ENCODE measurements around the gene BRD3OS.
"Not testable (repeated sequence)": the region's sequence is repeated elsewhere in the genome, so short reads cannot be mapped to it uniquely, and the experiment has no call there.

BRD3OS gene

DNA sequence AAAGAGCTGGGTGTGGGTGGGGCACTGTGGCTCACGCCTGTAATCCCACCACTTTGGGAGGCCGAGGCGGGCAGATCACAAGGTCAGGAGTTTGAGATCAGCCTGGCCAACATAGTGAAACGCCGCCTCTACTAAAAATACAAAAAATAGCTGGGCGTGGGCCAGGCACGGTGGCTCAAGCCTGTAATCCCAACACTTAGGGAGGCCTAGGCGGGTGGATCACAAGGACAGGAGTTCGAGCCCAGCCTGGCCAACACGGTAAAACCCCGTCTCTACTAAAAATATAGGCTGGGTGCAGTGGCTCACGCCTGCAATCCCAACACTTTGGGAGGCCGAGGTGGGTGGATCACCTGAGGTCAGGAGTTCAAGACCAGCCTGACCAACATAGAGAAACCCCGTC, 36.5 kb upstream of the BRD3OS start:
- not testable (repeated sequence) for DNase-seq (ENCODE audit: low read depth)

DNA sequence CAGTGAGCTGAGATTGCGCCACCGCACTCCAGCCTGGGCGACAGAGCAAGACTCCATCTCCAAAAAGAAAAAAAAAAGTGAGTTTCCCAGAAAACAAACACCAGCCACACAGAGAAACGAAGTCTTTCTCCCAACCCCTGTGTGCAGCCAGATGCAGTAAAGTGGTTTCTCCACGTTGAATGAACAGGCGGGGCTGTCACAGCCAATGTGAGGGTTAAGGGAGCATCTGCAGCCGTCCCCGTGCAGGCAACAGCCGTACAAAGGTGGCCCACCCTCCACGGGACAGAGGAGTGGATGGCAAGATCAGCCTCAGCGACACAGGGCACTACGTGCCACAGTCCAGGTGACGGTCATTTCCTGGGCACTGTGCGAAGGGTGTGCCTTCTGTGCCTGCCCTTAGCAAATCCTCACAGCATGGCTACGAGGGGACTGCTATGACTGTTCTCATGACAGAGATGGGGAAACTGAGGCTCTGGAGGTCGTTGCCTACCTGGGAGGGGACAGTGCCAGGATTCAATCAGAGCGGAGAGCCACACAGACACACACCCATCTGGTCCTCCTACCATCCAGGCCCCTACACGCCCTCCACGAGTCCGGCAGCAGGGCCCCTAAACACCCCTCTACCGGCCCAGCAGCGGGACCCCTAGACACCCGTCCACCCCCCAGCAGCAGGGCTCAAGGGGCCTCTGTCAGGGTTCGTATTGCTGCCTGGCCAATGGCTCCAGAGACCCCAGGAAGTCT, 35.5 kb upstream of the BRD3OS start:
- DNase-seq (ENCODE audit: low read depth), result no peak

DNA sequence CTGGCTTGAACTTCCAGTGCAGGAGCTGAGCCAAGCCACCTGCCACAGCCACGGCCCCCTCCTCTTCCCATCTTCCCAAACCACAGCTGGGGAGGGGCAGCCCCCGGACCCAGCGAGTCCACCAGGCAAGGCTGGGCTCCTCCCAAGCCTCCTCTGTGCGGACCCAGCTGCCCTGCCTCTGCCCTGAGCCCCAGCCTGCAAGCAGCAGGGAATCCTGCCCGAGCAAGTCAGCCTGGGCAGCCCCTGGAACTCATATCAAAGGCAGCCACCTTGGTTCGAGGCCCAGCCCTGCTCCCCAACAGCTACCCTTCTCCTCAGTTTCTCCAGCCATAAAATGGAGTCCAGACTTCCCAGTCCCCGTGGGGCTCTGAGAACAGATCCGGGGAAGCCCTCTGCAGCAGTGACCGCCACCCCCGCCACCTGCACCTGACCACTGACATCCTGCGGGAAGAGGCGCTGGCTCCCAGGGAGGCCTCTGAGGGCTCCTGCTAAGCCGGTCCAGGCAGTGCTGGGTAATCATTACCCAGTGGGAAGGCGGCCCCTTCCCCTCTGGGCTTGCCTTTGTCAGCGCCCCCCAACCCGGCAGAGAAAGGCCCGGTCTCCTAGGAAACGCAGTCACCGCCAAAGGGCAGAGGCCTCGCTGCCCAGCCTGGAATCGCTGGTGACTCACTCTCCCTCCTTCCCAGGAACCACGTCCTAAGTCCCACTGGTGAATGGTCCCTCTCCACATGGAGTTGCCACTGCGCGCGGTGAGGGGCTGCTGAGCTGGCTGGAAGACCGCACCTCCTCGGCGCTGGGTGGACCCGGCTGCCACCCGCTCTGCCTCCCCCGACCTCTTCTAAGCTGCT, 34.7 kb upstream of the BRD3OS start:
- no peak for DNase-seq (ENCODE audit: low read depth)

DNA sequence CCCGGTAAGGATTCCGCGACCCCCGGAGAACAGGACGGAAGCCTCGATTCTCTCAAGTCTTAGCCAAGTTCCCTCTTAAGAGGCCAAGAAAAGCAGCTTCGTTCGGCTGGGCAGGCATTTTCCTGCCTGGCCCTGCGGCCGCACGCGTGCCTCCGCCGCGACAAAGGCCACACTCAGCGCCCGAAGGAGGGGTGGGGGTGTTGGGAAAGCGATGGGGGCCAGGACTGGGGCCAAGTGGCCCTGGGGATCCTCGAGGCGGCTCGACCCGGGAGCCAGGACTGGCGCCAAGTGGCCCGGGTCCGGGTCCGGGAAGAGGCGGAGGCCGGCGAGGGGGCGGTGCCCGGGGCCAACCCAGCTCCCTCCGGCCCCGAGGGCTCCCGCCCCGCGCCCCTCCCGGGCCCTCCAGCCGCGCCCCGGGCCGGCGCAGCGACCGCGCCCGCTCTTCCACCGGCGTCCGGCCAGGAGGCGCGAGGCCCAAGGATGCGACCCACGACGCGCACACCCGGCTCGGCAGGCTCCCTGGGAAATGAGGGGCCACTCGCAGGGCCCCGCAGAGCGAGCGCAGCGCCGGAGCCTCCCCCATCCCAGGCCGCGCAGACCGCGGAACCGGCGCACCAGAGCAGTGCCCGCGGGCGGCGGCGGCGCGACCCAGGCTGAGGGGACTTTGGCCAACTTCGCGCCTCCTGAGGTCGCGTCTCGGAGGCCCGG, 33.9 kb upstream of the BRD3OS start:
- no peak for DNase-seq (ENCODE audit: low read depth)

DNA sequence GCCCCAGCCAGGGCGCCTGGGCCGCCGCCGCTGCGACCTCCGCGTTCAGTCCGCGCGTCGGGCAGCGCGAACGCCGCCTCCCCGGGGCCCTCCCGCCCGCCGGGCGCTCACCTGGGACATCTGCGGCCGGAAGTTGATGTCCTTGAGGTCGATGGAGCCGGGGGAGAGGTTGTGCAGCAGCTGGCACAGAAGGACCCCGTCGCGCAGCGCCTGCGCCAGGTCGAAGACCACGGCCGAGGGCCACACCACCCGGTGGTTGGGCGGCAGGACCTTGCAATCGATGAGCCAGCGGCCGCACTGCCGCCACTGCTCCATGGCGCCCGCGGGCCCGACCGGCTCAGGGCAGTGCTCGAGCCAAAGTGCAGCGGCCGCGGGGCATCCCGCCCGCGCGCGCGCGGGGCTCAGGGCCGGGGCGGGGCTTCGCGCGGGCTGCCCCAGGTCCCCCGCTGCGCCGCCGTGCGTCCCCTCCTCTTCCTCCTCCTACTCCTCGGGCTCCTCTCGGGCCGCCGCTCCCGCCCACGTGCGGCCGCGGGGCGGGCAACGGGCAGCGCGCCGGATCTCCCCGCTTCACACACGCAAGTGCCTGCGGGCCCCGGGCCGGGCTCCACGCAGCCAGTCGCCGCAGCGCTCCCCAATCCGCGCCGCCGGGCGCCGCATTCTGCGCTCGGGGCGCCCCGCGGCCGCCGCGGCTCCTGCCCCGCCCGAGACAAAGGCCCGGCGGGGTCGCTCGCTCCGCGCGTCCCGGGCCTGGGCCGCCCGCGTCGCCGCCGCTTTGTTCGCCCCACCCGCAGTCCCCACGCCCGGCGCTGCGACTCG, 33.1 kb upstream of the BRD3OS start, which contains the start of gene VAV2:
Gene VAV2 (minus strand): TSS at position 361 of the 816 bp plus-strand sequence. CDS start 46 bp downstream, at position 315.
- peak; percentile 23 for DNase-seq (ENCODE audit: low read depth)

DNA sequence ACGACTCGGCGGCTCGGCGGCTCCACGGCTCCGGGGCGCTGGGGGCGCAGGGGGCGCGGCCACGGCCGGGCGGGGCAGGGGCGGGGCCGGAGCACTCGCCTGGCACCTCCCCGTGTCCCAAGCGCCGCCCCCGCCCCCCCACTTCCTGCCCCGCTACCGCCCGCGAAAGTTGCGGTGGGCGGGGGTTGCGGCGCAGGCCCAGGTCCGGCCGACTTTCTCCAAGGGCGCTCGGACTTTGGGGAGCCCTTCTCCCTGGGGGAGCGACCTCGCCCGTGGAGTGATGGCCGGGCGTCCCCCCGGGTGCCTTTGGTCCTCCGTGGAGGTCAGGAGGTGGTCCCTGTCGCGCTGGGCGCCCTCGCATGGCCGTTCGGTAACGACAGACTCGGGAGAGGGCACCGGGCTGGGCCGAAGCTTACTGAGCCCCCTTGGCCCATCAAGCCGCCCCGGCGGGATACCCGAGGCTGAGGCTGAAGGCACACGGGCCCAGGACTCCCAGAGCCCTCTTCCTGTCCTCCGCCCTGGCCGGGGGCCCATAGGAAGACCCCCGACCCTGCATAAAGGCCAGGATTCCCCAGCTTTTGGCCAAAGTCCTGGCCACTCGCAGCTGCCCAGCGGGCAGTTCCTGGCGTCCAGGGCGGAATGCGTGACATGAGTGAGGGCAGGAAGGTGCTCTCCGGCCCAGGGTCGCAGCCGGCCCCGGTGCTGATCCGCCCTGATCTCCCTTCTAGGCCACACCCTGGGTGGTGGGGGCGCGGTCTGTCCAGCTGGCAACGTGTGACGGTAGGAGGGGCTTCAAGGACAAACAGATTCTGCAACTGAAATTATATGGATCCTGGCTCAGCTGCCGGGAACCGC, 32.3 kb upstream of the BRD3OS start:
- DNase-seq (ENCODE audit: low read depth), result peak; percentile 68

DNA sequence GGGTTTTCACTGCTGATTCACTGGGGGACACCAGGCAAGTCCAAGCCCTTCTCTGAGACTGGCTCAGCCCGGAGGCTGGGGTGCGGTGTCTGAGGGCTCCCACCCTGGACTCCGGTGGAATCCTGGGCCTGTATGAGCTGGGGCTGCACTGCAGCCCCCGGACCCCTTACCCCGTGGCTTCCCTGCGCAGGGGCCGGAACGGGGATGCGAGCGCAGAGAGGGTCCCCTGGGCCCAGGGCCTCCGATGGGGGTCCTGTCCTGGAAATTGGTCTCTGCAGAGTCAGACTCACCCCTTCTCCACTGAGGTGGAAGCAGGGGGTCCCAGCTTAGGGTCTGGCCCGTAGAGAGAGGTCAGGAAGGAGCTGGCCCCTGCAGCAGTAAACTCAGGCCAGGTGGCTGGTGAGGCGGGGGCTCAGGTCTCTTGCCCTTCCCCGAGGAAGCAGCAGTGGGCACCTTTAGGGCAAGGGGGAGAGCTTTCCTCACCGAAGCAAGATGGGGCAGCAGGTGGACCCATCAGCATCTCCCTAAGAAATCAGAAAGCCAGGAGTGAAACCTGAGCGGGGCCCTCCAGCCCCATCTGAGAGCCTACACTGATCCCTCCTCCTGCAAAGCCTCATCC, 31.5 kb upstream of the BRD3OS start:
- no peak for DNase-seq (ENCODE audit: low read depth)

DNA sequence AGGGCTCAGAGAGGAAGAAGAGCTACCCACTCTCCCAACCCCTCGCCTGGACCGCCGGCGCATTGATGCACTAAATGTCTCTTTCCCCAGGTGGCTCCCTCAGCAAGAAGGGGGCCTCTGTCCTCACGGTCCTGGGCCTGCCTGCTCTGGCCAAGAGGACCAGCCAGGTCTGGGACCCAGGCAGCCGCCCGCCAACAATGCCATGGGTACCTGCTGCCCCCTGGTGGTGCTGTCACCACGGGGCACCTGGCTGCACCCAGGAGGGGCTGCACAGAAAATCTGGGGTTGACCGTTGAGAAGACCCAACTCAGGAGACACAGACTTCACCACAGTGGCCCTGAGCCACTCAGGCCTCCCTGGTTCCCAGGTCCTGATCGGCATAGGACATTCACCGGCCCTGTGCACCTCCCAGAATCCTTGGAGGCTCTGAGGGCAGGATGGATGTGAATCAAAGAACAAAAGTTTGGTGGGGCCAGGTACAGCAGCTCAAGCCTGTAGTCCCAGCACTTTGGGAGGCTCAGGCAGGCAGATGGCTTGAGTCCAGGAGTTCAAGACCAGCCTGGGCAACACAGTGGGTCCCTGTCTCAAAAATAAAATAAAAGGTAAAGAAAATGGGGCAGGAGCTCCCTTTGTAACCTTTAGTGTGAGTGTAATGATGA, 30.8 kb upstream of the BRD3OS start:
- DNase-seq (ENCODE audit: low read depth), result peak; percentile 58

DNA sequence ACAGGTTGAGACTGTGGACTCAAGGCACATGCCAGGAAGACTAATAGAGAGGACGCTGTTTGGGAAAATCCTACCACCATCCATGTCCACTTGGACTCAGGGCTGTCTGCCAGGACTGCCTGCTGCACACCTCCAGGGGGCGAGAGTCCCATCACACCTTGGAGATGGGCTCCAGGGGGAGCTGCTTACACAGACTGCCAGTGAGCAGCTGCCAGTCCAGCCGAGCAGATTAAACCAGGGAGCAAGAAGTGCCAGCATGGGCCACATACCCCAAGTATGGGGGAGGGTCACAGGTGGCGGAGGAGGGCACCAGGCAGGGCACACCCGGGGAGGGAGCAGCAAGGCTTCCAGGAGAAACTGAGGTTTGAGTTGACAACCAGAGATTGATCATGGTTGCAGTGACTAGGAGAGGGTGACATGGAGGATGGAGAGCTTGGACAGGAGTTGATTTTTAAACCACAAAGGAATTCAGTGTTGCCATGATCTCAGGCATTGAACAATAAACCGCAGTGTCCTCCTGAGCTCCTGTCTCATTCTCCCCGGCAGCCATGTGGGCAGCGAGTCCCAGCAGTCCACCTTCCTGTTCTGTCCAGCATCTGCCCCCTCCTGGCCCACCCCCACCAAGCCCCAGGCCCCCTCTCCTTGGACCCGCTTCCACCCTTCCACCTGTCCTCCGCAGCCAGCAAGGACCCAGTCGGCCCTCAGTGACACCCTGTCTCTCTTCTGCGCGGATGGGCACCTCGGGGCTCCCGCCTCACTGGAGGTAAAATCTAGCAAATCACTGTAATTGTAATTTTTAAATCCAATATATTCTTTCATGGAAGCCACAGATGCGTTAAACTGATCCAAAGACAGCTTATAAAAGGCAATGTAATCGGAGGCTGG, 30.0 kb upstream of the BRD3OS start:
- no peak for DNase-seq (ENCODE audit: low read depth)

DNA sequence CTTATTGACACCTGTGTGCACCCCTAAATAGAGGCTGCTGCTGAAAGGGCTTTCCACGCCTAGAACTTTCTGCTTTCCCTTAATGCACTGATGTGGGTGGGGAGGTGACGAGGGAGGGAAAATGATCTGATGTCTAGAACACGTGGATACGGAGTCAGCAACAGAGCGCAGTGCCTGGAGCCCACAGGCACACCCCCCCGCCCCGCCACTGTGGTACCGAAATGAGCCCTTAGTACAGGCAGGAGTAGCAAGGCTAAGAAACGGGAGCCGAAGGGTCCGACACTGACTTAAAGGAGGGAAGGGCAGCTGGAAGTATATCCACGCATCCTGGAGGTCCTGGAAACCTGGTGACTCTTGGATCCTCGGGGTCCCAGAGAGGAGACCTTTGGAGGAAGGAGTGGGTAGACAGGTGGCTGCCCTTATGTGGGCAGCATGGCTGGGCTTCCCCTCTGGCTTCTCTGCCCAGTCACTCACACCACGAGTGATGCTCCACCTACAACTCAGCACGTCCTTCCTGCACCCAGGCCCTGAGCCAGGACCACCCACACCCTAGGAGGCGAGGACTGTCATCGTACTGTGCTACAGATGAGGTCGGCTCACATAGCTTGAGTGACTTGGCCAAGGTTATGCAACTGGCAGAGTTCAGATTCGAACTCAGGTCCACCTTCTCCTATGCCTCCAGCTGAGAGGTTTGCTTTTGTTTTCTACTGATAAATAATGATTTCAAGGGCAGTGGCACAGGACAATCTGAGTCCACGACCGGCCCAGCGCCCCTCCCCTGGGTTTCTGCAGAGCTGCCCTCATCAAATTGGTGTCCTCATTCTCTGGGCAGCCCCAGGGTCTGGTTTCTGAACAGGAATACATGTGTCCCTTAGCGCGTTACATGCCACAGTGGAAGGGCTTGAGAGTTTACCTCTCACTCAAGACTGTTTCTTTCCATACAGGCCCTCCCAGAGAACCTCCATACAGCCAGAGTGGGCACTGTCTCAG, 28.5 kb upstream of the BRD3OS start:
- no peak for DNase-seq (ENCODE audit: low read depth)

DNA sequence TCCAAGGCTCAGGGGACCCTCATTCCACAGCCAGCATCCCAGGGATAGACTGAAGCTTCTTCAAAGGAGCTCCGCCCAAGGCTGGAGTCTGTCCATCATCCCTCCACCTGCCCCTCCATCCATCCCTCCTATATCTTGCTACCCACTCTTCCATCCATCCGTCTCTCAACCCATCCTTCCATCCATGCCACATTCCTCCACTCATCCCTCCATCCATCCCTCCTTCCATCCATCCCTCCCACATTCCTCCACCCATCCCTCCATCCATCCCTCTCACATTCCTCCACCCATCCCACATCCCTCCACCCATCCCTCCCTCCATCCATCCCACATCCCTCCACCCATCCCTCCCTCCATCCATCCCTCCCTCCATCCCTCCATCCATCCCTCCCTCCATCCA, 27.7 kb upstream of the BRD3OS start:
- DNase-seq (ENCODE audit: low read depth), result no peak

DNA sequence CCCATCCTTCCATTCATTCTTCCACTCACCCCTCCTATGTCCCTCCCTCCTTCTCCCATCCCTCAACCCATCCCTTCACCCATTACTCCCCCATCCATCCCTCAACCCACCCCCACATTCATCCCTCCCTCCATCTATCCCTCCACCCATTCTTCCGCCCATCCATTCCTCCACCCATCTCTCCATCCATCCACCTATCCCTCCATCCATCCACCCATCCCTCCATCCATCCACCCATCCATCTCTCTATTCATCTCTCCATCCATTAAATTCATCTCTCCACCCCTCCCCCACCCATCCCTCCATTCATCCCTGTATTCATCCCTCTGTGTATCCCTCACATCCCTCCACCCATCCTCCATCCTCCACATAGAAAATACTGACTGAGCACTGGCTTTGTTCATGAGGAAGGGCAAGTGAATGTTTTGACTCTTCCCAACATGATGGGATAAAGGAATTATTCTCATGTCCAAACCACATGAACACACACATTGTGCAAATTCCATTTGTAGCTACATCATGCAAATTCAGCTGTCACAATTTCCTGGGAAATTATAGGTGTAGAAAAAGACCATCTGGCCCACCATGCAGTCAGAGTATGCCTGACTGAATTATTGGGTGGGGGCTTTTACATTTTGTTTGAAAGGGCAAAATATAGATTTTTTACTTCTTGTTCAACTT, 26.2 kb upstream of the BRD3OS start:
- no peak for DNase-seq (ENCODE audit: low read depth)

DNA sequence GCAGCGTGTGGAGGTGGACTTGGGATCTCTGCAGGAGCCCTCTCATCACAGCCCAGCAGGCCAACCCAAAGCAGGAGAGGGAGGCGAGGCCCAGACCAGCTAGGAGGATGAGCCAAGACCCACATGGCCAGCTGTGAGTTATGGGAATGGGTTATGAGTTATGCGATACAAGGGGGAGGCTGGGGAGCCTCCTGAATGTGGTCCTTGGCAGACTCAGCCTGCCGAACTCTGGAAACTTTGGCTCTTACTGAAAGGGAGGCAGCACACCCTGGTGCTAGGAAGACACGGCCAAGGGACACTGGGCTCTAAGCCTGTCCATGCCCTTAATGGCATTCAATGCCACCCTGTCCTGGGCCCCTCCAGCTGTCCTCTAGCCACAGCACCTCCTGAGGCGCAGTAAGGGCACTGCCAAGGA, 25.4 kb upstream of the BRD3OS start:
- DNase-seq (ENCODE audit: low read depth), result no peak

DNA sequence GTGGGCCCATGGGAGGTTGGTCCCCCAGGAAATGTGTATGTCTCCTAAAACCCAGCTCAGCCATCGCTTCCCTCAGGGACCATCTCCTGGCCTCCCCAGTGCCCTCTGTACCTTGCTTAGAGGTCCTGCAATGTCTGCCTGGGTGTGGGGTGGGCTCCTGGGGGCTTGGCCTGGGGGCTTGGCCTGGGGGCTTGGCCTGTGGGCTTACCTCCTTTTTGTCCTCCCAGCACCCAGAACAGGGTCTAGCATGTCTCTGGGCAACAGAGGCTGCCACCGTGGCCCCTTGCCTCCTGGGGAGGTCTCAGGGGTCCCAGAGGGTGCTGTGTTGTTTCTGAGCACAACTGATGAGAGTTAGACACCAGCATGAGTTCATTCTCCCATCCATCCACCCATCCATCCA, 22.5 kb upstream of the BRD3OS start:
- no peak for DNase-seq (ENCODE audit: low read depth)

DNA sequence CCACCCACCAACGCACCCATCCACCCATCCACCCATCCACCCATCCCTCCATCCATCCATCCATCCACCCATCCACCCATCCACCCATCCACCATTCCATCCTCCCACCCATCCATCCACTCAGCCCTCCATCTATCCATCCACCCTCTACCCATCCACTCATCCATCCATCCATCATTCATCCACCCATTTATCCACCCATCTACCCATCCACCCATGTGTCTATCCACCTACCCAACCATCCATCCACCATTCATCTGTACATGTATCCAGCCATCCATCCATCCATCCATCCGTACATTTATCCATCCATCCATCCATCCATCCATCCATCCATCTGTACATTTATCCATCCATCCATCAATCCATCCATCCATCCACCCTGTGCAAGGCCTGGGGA, 22.0 kb upstream of the BRD3OS start:
- DNase-seq (ENCODE audit: low read depth), result no peak

DNA sequence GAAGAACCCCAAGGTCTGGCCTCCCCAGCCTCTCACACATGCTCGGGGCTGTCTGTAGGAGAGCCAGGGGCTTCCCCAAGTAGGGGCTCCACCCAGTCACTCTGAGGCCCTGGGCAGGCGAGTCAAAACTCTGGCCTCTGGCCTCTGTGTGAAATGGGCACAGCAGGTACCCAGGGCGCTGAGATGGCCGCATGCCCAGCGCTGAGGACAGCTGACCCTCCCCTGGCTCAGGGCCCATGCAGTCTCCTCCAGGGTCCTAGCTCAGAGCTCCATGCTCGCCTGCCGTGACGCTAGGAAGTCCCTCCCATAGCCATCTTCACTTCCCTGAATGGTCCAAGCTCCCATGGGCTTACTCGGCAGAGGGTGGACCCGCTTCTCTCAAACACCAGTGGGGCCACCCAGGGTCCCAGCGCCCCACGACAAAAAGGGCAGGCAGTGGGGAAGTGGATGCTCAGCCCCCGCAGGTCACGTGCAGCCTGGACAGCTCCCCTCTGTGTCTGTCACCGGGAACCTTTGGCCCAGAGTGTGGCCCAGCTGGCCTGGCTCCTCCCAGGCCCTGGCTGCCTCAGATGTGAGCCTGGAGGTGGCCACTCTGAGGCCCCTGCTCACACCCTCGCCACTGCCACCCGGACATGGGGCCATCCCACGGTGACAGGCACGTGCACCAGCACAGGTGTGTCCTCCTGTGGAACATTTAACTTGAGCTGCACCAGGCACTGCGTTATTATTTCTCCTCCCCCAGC, 21.0 kb upstream of the BRD3OS start:
- no peak for DNase-seq (ENCODE audit: low read depth)
